ENCODE results near the gene CCNC.

Gene CCNC

DNA sequence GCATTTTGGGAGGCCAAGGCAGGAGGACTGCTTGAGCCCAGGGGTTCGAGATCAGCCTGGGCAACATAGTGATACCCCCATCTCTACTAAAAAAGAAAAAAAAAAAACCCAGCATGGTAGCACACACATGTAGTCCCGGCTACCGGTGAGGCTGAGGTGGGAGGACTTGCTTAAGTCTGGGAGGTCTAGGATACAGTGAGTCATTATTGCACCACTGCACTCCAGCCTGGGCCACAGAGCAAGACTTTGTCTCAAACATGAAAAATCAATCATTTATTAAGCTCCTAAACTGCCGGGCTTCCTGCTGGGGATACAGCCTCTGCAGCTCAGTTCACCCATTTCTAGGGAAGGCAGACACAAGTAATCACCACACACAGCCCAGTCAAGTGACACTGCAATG, 45.9 kb downstream of the CCNC start:
- TF ChIP-seq, protein P1, sequence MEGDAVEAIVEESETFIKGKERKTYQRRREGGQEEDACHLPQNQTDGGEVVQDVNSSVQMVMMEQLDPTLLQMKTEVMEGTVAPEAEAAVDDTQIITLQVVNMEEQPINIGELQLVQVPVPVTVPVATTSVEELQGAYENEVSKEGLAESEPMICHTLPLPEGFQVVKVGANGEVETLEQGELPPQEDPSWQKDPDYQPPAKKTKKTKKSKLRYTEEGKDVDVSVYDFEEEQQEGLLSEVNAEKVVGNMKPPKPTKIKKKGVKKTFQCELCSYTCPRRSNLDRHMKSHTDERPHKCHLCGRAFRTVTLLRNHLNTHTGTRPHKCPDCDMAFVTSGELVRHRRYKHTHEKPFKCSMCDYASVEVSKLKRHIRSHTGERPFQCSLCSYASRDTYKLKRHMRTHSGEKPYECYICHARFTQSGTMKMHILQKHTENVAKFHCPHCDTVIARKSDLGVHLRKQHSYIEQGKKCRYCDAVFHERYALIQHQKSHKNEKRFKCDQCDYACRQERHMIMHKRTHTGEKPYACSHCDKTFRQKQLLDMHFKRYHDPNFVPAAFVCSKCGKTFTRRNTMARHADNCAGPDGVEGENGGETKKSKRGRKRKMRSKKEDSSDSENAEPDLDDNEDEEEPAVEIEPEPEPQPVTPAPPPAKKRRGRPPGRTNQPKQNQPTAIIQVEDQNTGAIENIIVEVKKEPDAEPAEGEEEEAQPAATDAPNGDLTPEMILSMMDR (IDR thresholded peaks at IDR 0.05; ENCODE audit: low read depth, low read length), result no peak
- DNase-seq (ENCODE audit: extremely low read depth, low read depth), result no peak

DNA sequence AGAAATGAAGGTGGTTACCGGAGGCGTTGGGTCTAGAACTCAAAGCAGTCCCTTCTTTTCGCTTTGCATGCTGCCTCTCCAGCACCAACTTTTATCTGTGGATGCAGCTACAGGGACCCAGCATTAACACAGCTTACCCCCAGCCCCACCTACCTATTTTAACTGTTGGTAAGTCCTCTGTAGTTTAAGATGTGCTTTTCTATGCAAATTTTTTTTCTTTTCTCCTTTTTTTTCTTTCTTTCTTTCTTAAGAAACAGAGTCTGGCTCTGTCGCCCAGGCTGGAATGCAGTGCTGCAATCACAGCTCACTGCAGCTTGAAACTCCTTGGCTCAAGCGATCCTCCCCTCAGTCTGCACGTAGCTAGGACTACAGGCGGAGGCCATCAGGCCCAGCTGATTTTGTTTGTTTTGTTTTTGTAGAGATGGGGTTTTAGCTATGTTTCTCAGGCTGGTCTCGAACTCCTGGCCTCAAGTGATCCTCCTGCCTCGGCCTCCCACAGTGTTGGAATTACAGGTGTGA, 46.8 kb downstream of the CCNC start:
- peak; percentile 38 for DNase-seq (ENCODE audit: extremely low read depth, low read depth)
- TF ChIP-seq, protein P1 (IDR thresholded peaks at IDR 0.05; ENCODE audit: low read depth, low read length), result no peak

DNA sequence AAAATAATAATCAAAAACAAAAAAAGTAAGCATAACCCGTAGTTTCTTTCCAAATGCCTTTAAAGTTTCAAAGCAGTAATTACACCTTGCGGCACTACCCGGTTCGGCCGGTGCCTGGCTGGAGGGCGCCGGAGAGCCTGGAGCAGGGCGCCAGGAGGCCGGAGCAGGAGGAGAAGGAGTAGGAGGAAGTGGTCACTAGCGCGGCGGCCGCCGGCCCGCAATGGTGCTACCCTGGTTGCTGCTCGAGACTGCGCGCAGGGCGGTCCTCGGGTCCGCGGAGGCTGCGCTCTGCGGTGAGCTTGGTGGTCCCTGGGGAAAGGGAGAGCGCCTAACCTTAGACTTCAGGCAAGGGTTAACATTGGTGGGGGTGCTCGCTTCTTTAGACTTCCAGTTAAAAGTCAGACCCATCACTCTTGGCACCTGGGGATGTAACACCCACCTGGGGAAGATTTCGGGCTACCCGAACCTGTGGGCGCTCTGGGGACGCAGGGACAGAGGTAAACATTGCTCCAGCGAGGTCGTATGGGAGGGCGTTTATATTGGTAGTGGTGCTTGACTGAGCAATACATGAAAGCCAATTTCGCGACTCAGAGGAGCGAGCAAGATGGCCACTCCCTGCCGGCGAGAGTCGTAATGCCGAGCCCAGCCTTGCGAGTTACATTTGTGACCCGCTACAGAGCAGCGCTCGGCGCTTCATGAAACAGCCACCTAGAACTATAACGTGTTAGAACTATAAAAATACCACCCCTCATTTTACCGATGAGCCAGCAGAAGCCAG, 47.4 kb downstream of the CCNC start:
- DNase-seq (ENCODE audit: extremely low read depth, low read depth), result peak; percentile 38
- TF ChIP-seq, protein P1 (IDR thresholded peaks at IDR 0.05; ENCODE audit: low read depth, low read length), result peak; percentile 77

DNA sequence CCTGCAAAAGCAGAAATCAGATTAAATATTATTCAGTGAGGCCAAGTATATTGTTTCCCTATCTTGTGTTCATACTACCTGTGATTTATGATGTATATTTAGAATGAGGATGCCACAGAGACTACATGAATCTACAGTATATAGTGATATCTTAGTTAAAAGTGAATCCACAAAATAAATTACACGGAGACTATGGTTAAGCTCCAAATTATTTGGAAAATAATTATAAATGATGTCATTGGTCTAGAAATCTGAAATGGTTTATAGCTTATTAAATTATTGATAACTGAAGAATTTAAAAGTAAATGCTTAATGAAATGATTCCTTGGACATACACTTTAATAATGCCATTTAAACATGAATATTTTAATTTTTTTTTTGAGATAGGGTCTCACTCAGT, 49.0 kb downstream of the CCNC start:
- no peak for DNase-seq (ENCODE audit: extremely low read depth, low read depth)
- TF ChIP-seq, protein P1 (IDR thresholded peaks at IDR 0.05; ENCODE audit: low read depth, low read length), result no peak

DNA sequence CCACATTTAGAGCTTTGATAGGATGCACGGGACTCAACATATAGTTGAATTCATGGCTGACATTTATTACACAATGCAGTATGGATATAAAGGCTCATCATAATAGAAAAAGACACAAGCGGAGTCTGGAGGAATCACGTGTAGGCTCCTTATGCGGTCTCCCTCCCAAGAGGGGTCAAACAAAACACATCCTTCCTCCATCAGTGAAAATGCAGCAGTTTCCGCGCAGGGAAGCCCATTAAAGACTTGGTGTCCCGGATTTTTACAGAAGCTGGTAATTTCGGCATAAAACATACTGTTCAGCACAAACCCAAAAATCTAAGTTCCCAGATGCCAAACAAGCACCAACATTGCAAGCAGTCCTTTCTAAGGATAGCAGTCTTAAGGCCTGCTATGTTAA, 54.4 kb downstream of the CCNC start:
- TF ChIP-seq, protein P1 (IDR thresholded peaks at IDR 0.05; ENCODE audit: low read depth, low read length), result no peak
- no peak for DNase-seq (ENCODE audit: extremely low read depth, low read depth)

DNA sequence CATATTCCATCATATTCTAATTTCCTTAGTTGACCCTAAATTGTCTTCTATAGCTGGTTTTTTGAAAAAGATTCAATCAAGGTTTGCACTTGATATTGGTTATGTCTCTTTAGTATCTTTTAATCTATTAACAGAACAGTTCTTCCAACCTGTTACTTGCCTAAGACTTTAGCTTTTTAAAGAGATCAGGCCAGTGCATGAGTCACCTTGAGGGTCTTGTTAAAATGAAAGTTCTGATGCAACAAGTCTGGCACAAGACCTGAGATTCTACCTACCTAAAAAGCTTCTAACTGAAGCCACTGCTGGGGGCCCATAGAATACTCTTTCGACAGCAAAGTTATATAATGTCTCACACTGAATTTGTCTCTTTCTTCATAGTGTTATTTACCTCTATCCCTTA, 56.4 kb downstream of the CCNC start:
- TF ChIP-seq, protein P1 (IDR thresholded peaks at IDR 0.05; ENCODE audit: low read depth, low read length), result no peak
- no peak for DNase-seq (ENCODE audit: extremely low read depth, low read depth)

DNA sequence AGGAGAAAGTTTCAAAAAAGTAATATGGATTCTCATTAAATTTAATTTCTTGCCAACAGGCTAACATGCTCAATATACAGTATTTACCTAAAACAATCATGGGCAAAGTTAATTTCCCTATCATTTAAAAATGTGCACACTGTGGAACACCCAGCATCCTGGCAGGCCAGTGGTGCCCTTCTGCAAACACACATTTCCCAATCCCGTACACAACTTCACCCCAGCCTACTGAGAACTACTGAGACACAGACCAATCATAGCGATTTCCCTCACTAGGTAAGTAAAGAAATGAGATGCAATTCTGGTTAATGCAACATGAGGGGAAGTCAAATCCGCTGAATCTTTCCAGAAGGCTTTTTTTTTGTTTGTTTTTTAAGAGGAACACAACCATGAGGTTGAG, 60.8 kb downstream of the CCNC start:
- TF ChIP-seq, protein P1 (IDR thresholded peaks at IDR 0.05; ENCODE audit: low read depth, low read length), result no peak
- no peak for DNase-seq (ENCODE audit: extremely low read depth, low read depth)
